ENCODE data around the gene LRMDA. TPM values are rescaled to one million over a fixed set of nuclear protein-coding genes. Genes with fewer than 3 reads are reported as not detected.

LRMDA gene
- total RNA-seq, 2 donors from 2014 or later = 12.2 to 25.4 TPM

DNA sequence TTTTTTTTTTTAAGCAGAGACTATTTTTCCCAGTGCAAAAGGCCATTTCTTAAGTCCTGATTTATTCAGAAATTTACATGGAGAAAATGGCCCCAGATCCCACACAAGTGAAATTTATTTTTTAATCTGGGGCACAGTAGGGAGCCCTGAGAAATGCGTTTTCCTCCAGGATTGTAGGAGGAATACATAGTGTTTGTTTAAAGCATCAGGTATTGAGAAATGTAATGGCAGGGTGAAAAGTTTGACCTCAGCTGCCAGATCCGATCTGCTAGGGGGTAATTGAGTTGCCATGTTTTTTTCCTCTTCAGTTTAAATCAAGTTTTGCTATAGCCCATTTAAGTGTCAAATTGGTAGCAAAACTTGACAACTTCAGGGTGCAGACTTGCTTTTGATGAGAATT lies 110.0 kb downstream of the LRMDA start:
- Histone ChIP-seq H3K27me3 (no peaks in the 10 kb centered on the region), H3K36me3 (replicated peaks in 1 of 2; ENCODE audit: insufficient read depth in 1 of 2, low read depth in 2 of 2) (no peaks in the 10 kb centered on the region), H3K4me3 (no peak overlapping the region), H3K27ac (no peak overlapping the region), H3K9me3 (no peaks in the 10 kb centered on the region), H3K4me1 (no peaks in the 10 kb centered on the region)
- intact Hi-C loops (cut with DNase I) = no loop called here
- 81 to 84% methylated on average over 2 of the region's 2 CpGs for WGBS, 2 donors
- DNase-seq (no peak), ATAC-seq (no peak)
- TF ChIP-seq, protein P1, sequence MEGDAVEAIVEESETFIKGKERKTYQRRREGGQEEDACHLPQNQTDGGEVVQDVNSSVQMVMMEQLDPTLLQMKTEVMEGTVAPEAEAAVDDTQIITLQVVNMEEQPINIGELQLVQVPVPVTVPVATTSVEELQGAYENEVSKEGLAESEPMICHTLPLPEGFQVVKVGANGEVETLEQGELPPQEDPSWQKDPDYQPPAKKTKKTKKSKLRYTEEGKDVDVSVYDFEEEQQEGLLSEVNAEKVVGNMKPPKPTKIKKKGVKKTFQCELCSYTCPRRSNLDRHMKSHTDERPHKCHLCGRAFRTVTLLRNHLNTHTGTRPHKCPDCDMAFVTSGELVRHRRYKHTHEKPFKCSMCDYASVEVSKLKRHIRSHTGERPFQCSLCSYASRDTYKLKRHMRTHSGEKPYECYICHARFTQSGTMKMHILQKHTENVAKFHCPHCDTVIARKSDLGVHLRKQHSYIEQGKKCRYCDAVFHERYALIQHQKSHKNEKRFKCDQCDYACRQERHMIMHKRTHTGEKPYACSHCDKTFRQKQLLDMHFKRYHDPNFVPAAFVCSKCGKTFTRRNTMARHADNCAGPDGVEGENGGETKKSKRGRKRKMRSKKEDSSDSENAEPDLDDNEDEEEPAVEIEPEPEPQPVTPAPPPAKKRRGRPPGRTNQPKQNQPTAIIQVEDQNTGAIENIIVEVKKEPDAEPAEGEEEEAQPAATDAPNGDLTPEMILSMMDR (IDR thresholded peaks at IDR 0.05) = no peak
- no peak for TF ChIP-seq POLR2A (IDR thresholded peaks at IDR 0.05)

DNA sequence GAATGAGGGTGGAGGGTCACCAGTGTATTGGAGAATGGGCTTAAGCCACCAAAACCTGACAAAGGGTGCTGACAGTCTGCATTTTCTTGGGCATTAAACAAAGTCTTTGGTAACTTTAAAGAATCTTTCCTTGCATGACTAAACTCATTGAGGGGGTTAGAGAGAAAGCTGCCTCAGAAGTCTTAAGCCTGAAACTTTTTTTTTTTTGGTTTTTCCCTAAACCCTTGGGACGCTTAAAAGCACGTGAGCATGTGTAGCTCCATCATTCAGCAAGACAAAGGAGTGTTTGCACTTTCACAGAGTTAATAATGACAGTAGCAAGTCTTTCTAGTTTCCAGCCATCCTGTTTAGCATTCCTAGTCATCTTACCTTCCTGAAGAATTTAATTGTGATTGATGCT lies 110.7 kb downstream of the LRMDA start:
- H3K4me3 ChIP-seq = no peak overlapping the region
- WGBS, 2 donors = 81 to 84% methylated on average over 2 of the region's 2 CpGs
- intact Hi-C loops (cut with DNase I) = no loop called here
- TF ChIP-seq POLR2A (IDR thresholded peaks at IDR 0.05) = no peak
- TF ChIP-seq, protein P1 (IDR thresholded peaks at IDR 0.05) = no peak
- DNase-seq (no peak), ATAC-seq (no peak)
- H3K27ac ChIP-seq = no peak overlapping the region
- no peaks in the 10 kb centered on the region for H3K4me1 ChIP-seq
- no peaks in the 10 kb centered on the region for H3K36me3 ChIP-seq (replicated peaks in 1 of 2; ENCODE audit: insufficient read depth in 1 of 2, low read depth in 2 of 2)
- no peaks in the 10 kb centered on the region for H3K27me3 ChIP-seq
- no peaks in the 10 kb centered on the region for H3K9me3 ChIP-seq

DNA sequence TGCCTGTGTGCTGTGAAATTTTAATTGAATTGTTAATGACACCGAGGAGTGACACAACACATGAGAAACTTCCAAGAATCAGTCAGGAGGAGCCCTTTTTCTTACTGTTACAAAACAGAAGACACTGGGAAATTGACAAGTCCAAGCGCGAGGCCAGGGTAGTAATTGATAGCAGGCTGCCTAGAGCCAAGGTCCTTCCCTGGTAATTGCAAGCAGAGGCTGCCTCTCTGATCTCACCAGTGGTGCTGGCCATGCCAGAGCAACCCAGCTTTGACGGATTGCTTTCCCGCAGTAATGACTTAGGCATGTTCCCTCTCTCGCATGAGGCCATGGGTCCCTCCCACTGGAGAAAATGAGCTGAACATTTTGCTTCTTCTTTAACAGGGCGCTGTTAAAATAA lies 111.5 kb downstream of the LRMDA start:
- intact Hi-C loops (cut with DNase I) = no loop called here
- DNase-seq = peak; percentile 27 to 51 (median 41)
- H3K4me1 ChIP-seq = peaks cover 8% of the 10 kb centered on the region
- H3K27ac ChIP-seq = no peak overlapping the region
- no peaks in the 10 kb centered on the region for H3K9me3 ChIP-seq
- WGBS, 2 donors = 54 to 64% methylated on average over 7 of the region's 7 CpGs
- ATAC-seq = peak; percentile 63
- H3K36me3 ChIP-seq (replicated peaks in 1 of 2; ENCODE audit: insufficient read depth in 1 of 2, low read depth in 2 of 2) = no peaks in the 10 kb centered on the region
- TF ChIP-seq, protein P1 (IDR thresholded peaks at IDR 0.05) = no peak
- TF ChIP-seq POLR2A (IDR thresholded peaks at IDR 0.05) = no peak
- H3K27me3 ChIP-seq = no peaks in the 10 kb centered on the region
- no peak overlapping the region for H3K4me3 ChIP-seq

DNA sequence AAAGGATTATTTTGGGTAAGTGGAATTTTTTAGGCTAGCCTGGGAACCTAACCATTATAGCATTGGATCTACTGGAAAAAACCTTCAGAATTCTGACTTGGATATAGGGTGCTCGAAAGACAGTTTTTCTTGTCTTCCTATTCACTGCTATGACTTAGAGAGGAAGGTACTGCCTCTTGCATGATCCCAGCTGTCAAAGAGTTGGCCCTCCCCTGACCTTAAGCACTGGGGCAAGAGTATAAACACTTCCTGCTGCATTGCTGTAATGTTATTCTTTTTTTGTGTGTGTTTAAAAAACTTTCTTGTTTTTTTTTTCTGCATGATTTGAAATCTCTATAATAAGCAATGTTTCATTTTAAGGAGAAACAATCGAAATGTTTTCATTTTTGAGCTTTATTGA lies 113.0 kb downstream of the LRMDA start:
- intact Hi-C loops (cut with DNase I) = no loop called here
- no peak overlapping the region for H3K27ac ChIP-seq
- no peaks in the 10 kb centered on the region for H3K9me3 ChIP-seq
- ATAC-seq (no peak), DNase-seq (no peak)
- no peak for TF ChIP-seq POLR2A (IDR thresholded peaks at IDR 0.05)
- TF ChIP-seq, protein P1 (IDR thresholded peaks at IDR 0.05) = no peak
- no peak overlapping the region for H3K4me3 ChIP-seq
- H3K36me3 ChIP-seq (replicated peaks in 1 of 2; ENCODE audit: insufficient read depth in 1 of 2, low read depth in 2 of 2) = no peaks in the 10 kb centered on the region
- 80 to 84% methylated on average over 2 of the region's 2 CpGs for WGBS, 2 donors
- peaks cover 13% of the 10 kb centered on the region for H3K4me1 ChIP-seq
- no peaks in the 10 kb centered on the region for H3K27me3 ChIP-seq

DNA sequence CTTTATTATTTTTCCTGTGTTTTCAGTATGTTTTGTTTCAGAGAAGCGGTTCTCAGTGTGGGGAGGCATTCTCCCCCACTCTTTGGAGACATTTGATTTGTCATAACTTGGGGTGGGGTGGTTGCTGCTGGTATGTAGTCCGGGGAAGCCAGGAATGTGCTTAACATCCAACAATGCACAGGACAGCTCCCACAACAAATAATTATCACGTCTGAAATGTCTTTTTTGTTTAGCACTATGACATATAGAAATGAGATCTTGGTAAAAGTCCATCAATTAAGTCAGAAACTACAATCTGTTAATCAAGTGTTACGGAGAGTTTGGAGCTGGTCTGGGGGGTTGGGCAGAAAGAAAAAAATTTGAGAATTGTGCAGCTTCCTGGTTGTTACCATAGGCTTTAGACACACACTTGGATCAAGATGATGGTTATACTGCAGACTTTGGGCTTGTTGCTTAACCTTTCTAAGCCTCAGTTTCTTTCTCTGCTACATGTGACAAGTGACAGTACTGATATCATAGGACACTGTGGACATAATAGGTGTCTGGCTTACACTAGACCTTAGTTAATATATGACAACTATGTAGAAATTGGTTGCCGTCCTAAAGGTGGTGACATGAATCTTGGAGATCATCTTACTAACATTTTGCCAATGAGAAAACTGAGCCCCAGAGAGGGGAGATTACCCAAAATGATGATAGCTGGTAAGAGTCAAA lies 113.7 kb downstream of the LRMDA start:
- H3K4me1 ChIP-seq = peaks cover 13% of the 10 kb centered on the region
- ATAC-seq (no peak), DNase-seq (no peak)
- no peak overlapping the region for H3K4me3 ChIP-seq
- no peaks in the 10 kb centered on the region for H3K36me3 ChIP-seq (replicated peaks in 1 of 2; ENCODE audit: insufficient read depth in 1 of 2, low read depth in 2 of 2)
- no peak overlapping the region for H3K27ac ChIP-seq
- no peak for TF ChIP-seq POLR2A (IDR thresholded peaks at IDR 0.05)
- TF ChIP-seq, protein P1 (IDR thresholded peaks at IDR 0.05) = no peak
- WGBS, 2 donors = 67 to 79% methylated on average over 5 of the region's 5 CpGs
- intact Hi-C loops (cut with DNase I) = no loop called here
- H3K9me3 ChIP-seq = no peaks in the 10 kb centered on the region
- no peaks in the 10 kb centered on the region for H3K27me3 ChIP-seq

All from body of pancreas (tissue), 4 donors.